ENCODE measurements around the gene RGS1. TPM values are rescaled to one million over a fixed set of nuclear protein-coding genes. Genes with fewer than 3 reads are reported as not detected.

RGS1 gene
- total and polyA plus RNA-seq, 2 of the 8 experiments (the other 6 are each of a cell fraction or from before 2014, with no cell fraction given), result not detected

- Histone ChIP-seq H3K14ac (ENCODE audit: insufficient read length) (no peak overlapping the region), H3K56ac (replicated peaks; ENCODE audit: insufficient read length, low read depth, low read length) (no peak overlapping the region), H3K4me3 (ENCODE audit: extremely low read depth in 1 of 4, insufficient read depth in 2 of 4, low read depth in 3 of 4, low read length in 4 of 4) (no peak overlapping the region), H4K8ac (ENCODE audit: extremely low read depth, insufficient read depth, low read length) (no peak overlapping the region), H3K36me3 (ENCODE audit: control insufficient read depth in 2 of 4, insufficient read depth in 4 of 4, low read length in 3 of 4) (no peaks in the 10 kb centered on the region), H3K4me2 (ENCODE audit: insufficient read depth in 1 of 2, low read depth in 2 of 2, low read length in 2 of 2) (no peak overlapping the region), H4K20me1 (replicated peaks in 1 of 2; ENCODE audit: control insufficient read depth in 1 of 2, insufficient read depth in 2 of 2, low read length in 2 of 2) (no peaks in the 10 kb centered on the region), H2AK5ac (ENCODE audit: low read depth, low read length) (no peak overlapping the region), H2BK120ac (replicated peaks; ENCODE audit: low read depth, low read length) (no peak overlapping the region), H2AFZ (ENCODE audit: low read length) (no peak overlapping the region), H2BK5ac (ENCODE audit: low read depth, low read length) (no peak overlapping the region), H3K9ac (replicated peaks in 1 of 4; ENCODE audit: extremely low read depth in 1 of 4, low read depth in 3 of 4, low read length in 3 of 4) (no peak overlapping the region), H3K27ac (ENCODE audit: low read depth, low read length) (no peak overlapping the region), H4K91ac (replicated peaks; ENCODE audit: insufficient read length, low read length) (no peak overlapping the region), H4K5ac (ENCODE audit: insufficient read length, low read depth, low read length) (no peak overlapping the region), H3K79me1 (ENCODE audit: low read depth, low read length) (no peaks in the 10 kb centered on the region), H3K23ac (ENCODE audit: insufficient read length) (no peak overlapping the region), H3K23me2 (ENCODE audit: low read depth, low read length) (no peaks in the 10 kb centered on the region), H3K4ac (replicated peaks; ENCODE audit: insufficient read length, low read depth, low read length) (no peak overlapping the region), H3K4me1 (replicated peaks in 1 of 4; ENCODE audit: control insufficient read depth in 3 of 4, insufficient read depth in 4 of 4, low read length in 3 of 4) (no peaks in the 10 kb centered on the region), H2BK12ac (ENCODE audit: low read depth, low read length) (no peak overlapping the region), H3K18ac (ENCODE audit: extremely low read depth, low read length) (no peak overlapping the region), H2BK15ac (ENCODE audit: low read length) (no peak overlapping the region), H3K9me3 (ENCODE audit: insufficient read depth in 2 of 2, low read depth in 1 of 2, low read length in 1 of 2) (no peaks in the 10 kb centered on the region), H3K27me3 (replicated peaks in 1 of 4; ENCODE audit: control insufficient read depth in 3 of 4, extremely low read depth in 1 of 4, insufficient read depth in 3 of 4, low read length in 3 of 4) (no peaks in the 10 kb centered on the region), H2BK20ac (ENCODE audit: low read length) (no peak overlapping the region), H3K79me2 (ENCODE audit: control insufficient read depth in 1 of 2, insufficient read depth in 2 of 2, low read length in 2 of 2) (no peaks in the 10 kb centered on the region)
- DNase-seq (ENCODE audit: low read depth in 1 of 2, low spot score in 2 of 2) (no peak), FAIRE-seq (no peak)
- TF ChIP-seq RFX5 (IDR thresholded peaks at IDR 0.05; ENCODE audit: borderline replicate concordance, low read depth, low read length) (no peak), SUZ12 (IDR thresholded peaks at IDR 0.05; ENCODE audit: low read length) (no peak), HDAC2 (IDR thresholded peaks at IDR 0.05; ENCODE audit: borderline replicate concordance in 1 of 2, low read depth in 2 of 2, low read length in 2 of 2) (no peak)
- WGBS, 2 experiments (ENCODE audit: extremely low coverage in 1 of 2, insufficient coverage in 1 of 2, insufficient read length in 1 of 2, insufficient replicate concordance in 2 of 2, low coverage in 1 of 2, low lambda C conversion rate in 2 of 2, missing lambda C conversion rate in 1 of 2), result 86% methylated on average over 1 of the region's 1 CpG; no CpG with 5 or more reads in 1 of the 2 experiments
- ChIA-PET POLR2A (ENCODE audit: partially characterized antibody) (no interaction called here), CTCF (ENCODE audit: partially characterized antibody) (interaction anchor here (1.5 kb wide), 1 partner anchor 8 kb away, joined by 7 read pairs; no protein-coding TSS in a partner anchor)
Observed at GRCh38 chr1:192573499-192573898, 2.1 kb upstream of the RGS1 start.
